MM.1S (cell line): Measurements from ENCODE around the gene CBFA2T2.

Source experiments
- DNase-seq: peaks from one replicate; pipeline ENCODE4 v3.0.0-alpha.2; 2015
- H2AFZ ChIP-seq: fragments of 300-600 bp; sonication (generic); 2 replicates; pipeline ENCODE4 v1.6.0; 2016; ENCODE audit warnings: antibody characterized with exemption, low read length
- H3F3A ChIP-seq: fragments of 300-600 bp; sonication (generic); 2 replicates; pipeline ENCODE4 v1.6.1; 2016; ENCODE audit warnings: mild to moderate bottlenecking, antibody characterized with exemption, low read length, moderate library complexity, mixed read lengths; ENCODE audit not compliant: insufficient read depth
- H3K27ac ChIP-seq: fragments of 300-600 bp; sonication (generic); 2 replicates; pipeline ENCODE4 v1.5.1; 2016; ENCODE audit warnings: mild to moderate bottlenecking, low read length
- H3K27me3 ChIP-seq: fragments of 300-600 bp; sonication (generic); replicated peaks from 2 replicates; pipeline ENCODE4 v1.6.0; 2016; ENCODE audit warnings: low read length; ENCODE audit not compliant: insufficient read depth
- H3K36me3 ChIP-seq: fragments of 300-600 bp; sonication (generic); replicated peaks from 2 replicates; pipeline ENCODE4 v1.6.1; 2016; ENCODE audit warnings: mild to moderate bottlenecking, low read length, mixed read lengths; ENCODE audit not compliant: insufficient read depth
- H3K4me1 ChIP-seq: fragments of 300-600 bp; sonication (generic); 2 replicates; pipeline ENCODE4 v1.6.1; 2016; ENCODE audit warnings: low read length, mixed read lengths
- H3K4me2 ChIP-seq: fragments of 300-600 bp; sonication (generic); 2 replicates; pipeline ENCODE4 v1.6.0; 2016; ENCODE audit warnings: low read depth, low read length
- H3K4me3 ChIP-seq: fragments of 300-600 bp; sonication (generic); 2 replicates; pipeline ENCODE4 v1.5.1; 2016; ENCODE audit warnings: low read length, mixed read lengths
- H3K79me2 ChIP-seq: fragments of 300-600 bp; sonication (generic); 2 replicates; pipeline ENCODE4 v1.6.1; 2016; ENCODE audit warnings: mixed run types, low read length, mixed read lengths
- H3K9ac ChIP-seq: fragments of 300-600 bp; sonication (generic); 2 replicates; pipeline ENCODE4 v1.6.1; 2016; ENCODE audit warnings: low read length, mixed read lengths
- H3K9me2 ChIP-seq: fragments of 300-600 bp; sonication (generic); replicated peaks from 2 replicates; pipeline ENCODE4 v1.6.1; 2016; ENCODE audit warnings: mild to moderate bottlenecking, low read length, mixed read lengths; ENCODE audit not compliant: insufficient read depth
- H3K9me3 ChIP-seq: fragments of 300-600 bp; sonication (generic); replicated peaks from 2 replicates; pipeline ENCODE4 v1.6.1; 2016; ENCODE audit warnings: mild to moderate bottlenecking, low read length, mixed read lengths; ENCODE audit not compliant: insufficient read depth
- H4K20me1 ChIP-seq: fragments of 300-600 bp; sonication (generic); 2 replicates; pipeline ENCODE4 v1.6.1; 2016; ENCODE audit warnings: mild to moderate bottlenecking, low read length, moderate library complexity, mixed read lengths; ENCODE audit not compliant: insufficient read depth
- EZH2 ChIP-seq: fragments of 300-600 bp; sonication (generic); optimal IDR thresholded peaks from 2 replicates; pipeline ENCODE3; 2017; ENCODE audit warnings: low read depth, mild to moderate bottlenecking, antibody characterized with exemption, low read length, mixed read lengths
- EZH2phosphoT487 ChIP-seq: fragments of 300-600 bp; sonication (generic); IDR thresholded peaks from 2 replicates; pipeline ENCODE4 v1.6.1; 2018; ENCODE audit warnings: antibody characterized with exemption, low read length
- TF ChIP-seq, protein P1 (sequence below): fragments of 300-600 bp; sonication (generic); IDR thresholded peaks from 2 replicates; pipeline ENCODE4 v1.5.1; 2016; ENCODE audit warnings: antibody characterized with exemption, low read length, mixed read lengths

CBFA2T2 gene

DNA sequence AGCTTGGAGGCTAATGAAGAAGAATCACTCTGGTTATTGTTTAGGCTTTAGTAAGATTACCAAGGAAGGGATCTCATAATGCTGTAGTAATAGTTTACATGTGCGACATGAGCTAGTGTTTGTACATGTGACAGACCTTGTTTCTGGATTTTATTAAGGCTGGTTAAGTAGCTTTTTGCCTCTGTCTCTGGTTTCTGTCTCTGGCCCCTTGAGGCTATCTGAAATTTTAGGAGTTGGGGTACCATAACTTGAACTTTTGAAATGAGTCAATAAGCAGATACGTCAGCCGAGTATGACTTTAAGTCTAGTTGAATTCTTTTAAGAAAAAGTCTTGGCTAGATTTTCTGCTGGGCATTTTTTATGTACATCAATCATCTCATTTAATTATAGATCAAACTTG, 9.5 kb downstream of the CBFA2T2 start:
- peaks cover 69% of the 10 kb centered on the region for H3K79me2 ChIP-seq
- DNase-seq, result no peak
- H4K20me1 ChIP-seq, result no peaks in the 10 kb centered on the region
- no peak overlapping the region for H3K27ac ChIP-seq
- H3K4me3 ChIP-seq, result no peak overlapping the region
- no peak overlapping the region for H3K9ac ChIP-seq
- no peaks in the 10 kb centered on the region for H3K9me2 ChIP-seq
- TF ChIP-seq, protein P1, sequence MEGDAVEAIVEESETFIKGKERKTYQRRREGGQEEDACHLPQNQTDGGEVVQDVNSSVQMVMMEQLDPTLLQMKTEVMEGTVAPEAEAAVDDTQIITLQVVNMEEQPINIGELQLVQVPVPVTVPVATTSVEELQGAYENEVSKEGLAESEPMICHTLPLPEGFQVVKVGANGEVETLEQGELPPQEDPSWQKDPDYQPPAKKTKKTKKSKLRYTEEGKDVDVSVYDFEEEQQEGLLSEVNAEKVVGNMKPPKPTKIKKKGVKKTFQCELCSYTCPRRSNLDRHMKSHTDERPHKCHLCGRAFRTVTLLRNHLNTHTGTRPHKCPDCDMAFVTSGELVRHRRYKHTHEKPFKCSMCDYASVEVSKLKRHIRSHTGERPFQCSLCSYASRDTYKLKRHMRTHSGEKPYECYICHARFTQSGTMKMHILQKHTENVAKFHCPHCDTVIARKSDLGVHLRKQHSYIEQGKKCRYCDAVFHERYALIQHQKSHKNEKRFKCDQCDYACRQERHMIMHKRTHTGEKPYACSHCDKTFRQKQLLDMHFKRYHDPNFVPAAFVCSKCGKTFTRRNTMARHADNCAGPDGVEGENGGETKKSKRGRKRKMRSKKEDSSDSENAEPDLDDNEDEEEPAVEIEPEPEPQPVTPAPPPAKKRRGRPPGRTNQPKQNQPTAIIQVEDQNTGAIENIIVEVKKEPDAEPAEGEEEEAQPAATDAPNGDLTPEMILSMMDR, result no peak
- TF ChIP-seq EZH2phosphoT487, result no peak
- no peak for TF ChIP-seq EZH2
- H3K27me3 ChIP-seq, result no peaks in the 10 kb centered on the region
- H3K4me2 ChIP-seq, result no peak overlapping the region
- no peak overlapping the region for H2AFZ ChIP-seq
- no peaks in the 10 kb centered on the region for H3K4me1 ChIP-seq
- H3F3A ChIP-seq, result no peaks in the 10 kb centered on the region
- H3K36me3 ChIP-seq, result no peaks in the 10 kb centered on the region
- no peaks in the 10 kb centered on the region for H3K9me3 ChIP-seq

DNA sequence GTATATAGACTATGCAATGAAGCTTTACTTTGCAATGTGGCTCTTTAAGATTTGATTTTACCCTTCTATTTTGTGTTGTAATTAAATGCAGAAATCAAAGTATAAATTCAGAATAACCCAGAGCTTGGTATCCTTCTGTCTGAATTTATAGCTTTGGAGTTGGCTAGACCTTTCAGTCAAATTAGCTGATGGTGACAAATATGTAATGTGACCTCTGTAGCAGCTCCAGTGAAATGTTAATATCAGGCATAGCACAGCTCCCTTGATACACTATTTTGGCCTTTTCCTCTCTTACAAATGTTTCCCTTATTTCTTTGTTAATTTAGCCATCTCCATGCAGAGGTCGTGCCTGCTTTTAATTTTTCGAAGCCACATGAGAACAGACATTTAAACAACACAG, 11.1 kb downstream of the CBFA2T2 start:
- no peak for DNase-seq
- Histone ChIP-seq H3K9ac (no peak overlapping the region), H3K9me2 (no peaks in the 10 kb centered on the region), H3K27me3 (no peaks in the 10 kb centered on the region), H3F3A (no peaks in the 10 kb centered on the region), H3K9me3 (no peaks in the 10 kb centered on the region), H4K20me1 (no peaks in the 10 kb centered on the region), H3K4me2 (no peak overlapping the region), H3K27ac (no peak overlapping the region), H2AFZ (no peak overlapping the region), H3K79me2 (peaks cover 63% of the 10 kb centered on the region), H3K4me1 (no peaks in the 10 kb centered on the region), H3K4me3 (no peak overlapping the region), H3K36me3 (no peaks in the 10 kb centered on the region)
- TF ChIP-seq EZH2 (no peak), EZH2phosphoT487 (no peak)
- TF ChIP-seq, protein P1, result no peak

DNA sequence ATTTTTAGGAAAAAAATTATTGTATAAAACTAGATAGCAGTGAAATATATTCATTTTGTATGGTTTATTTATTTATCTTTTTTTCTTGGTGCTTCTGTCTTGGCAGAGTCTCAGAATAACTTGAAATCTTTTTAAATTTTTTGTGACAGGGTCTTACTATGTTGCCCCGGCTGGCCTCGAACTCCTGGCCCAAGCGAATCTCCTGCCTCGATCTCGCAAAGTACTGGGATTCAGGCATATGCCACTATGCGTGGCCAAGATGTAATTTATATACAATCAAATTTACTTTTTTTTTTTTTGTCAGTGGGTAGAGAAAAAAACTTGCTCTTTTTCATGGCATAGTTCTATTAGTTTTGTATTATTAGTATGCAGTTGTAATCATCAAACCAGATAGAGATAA, 13.7 kb downstream of the CBFA2T2 start:
- H2AFZ ChIP-seq, result no peak overlapping the region
- H3K36me3 ChIP-seq, result no peaks in the 10 kb centered on the region
- no peak overlapping the region for H3K4me2 ChIP-seq
- TF ChIP-seq, protein P1, result no peak
- TF ChIP-seq EZH2, result no peak
- TF ChIP-seq EZH2phosphoT487, result no peak
- peaks cover 44% of the 10 kb centered on the region for H3K79me2 ChIP-seq
- H3F3A ChIP-seq, result no peaks in the 10 kb centered on the region
- H3K4me1 ChIP-seq, result no peaks in the 10 kb centered on the region
- H3K9me3 ChIP-seq, result no peaks in the 10 kb centered on the region
- H3K9me2 ChIP-seq, result no peaks in the 10 kb centered on the region
- no peak overlapping the region for H3K27ac ChIP-seq
- no peaks in the 10 kb centered on the region for H4K20me1 ChIP-seq
- no peak overlapping the region for H3K4me3 ChIP-seq
- no peaks in the 10 kb centered on the region for H3K27me3 ChIP-seq
- H3K9ac ChIP-seq, result no peak overlapping the region
- no peak for DNase-seq
